Measurements from ENCODE around the gene DCTN1.
"Not testable (repeated sequence)": the region's sequence is repeated elsewhere in the genome, so short reads cannot be mapped to it uniquely, and the experiment has no call there.

The DCTN1 gene

DNA sequence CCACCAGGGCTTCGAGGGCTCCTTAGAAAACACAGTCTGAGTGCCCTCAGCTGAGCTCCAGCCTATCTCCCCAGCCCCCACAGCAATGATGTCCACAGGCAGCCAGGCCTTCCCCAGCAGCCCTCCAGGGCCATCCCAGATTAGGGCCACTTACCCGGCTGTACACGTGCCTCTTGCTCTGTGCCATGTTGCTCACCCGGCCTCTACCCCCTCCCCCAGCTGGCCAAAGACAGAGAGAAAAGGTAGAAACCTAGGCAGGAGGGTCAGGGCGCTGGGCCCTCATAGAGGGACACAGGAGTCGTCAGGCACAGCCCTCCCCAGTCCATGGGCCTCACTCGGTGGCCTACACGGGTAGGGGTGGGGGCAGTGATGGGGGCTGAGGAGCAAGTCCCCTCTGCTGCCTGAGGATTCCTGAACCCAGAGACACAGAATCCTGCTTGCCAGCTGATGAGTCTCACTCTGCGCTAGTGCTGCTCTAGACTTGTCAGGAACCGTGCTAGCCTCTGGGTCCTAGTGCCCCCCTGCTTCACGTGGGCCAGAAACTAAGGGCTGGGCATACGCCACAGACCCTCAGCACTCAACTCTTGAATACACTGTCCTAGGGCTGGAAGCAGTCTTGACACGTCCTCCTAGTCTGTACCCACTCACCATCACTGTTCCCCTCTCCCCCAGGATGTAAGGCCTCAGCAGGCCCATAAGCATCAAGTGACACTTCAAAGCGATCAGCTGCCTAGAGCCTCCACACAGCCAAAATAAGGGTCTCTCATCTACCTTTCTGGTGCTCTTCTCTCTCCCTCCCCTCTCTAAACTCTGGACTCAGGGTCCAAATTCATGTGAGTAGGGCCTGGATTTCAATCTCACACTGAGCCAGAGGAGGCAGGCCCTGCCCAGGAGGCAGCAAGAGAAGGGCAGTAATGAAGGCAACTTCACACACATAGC is at the start of gene DCTN1:
DCTN1 (minus strand) TSS at position 461 of the 939 bp plus-strand sequence; CDS start at position 187, 274 bp downstream.
- DNase-seq, result no peak

DNA sequence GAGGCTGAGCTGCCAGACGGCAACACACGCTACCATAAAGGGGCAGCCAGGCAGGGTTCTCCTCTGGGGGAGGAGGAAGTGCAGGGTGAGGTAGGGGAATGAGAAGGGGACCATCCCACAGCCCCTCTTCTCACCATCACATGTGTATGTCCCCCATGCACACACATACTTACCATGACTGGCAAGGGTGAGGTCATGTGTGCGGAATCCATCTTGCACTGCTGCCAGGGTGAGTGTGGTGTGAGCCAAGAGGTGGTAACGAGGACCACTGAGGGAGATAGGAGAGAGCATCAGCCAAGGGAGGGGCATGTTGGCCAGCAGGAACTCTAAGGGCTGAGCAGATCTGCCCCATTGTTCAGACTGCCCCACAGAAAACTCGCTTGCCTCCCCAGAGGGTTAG is 48.6 kb upstream of the DCTN1 start:
- DNase-seq, result no peak

DNA sequence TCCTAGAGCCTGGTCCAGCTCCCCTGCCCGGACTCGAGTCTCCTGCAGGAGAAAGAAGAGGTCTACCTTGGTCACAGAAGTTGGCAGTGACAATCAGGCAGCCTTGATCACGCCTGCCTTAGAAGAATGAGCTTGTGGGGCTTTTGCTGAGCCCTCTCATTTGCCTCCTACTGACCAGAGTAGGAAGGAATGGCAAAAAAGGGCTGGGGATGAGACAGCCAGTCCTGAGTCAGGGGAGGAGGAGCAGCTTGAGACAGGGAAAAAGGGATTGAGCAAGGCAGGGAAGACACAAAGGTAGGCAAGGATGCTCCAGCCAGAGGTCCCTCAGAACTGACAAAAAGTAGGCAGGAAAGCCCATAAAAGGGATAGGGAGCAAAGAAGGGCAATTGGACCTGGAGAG is 47.4 kb upstream of the DCTN1 start:
- no peak for DNase-seq

DNA sequence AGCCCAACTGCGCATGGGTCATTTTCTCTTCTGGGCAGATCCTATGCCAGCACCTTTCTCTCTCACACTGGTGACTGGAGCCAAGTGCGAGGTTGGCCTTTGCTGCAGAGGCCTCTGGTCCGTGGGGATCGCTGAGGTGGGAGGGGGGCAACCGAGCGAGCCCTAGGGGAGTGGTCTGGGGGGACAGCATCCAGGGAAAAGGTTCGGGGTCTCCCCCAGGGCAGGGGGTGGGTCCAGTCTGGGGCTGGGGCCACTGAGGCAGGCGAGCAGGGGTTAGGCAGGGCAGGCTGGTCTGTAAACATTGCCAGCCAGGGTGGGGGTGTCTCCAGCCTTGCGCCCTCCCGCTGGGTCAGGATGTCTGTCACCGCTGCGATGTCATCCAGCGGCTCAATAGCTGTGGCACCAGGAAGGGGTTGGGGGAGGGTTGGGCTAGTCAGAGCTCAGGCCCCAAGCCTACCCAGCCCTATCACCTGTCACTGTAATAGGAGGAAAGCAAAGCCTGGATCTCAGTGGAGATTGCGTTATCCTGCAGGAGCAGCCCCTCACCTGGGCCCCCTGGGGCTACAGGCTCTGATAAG is 46.2 kb upstream of the DCTN1 start:
- no peak for DNase-seq

DNA sequence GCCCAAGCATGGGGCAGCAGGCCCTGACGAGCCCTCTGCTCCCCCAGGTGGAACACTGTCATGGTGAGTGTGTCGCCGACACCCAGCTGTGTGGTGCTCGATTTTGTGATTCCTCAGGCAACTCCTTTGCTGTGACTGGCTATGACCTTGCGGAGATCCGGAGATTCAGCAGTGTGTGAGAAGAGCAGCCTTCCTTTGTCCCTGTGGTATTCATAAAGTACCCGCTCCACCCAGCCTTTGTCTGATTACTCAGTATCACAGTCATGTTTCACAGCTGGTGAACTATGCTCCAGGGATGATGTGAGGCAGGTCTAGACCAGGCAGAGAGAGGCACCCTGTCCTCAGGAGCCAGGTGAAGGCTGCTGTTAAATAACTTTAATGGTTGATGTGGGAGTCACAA is 45.4 kb upstream of the DCTN1 start:
- no peak for DNase-seq

GRCh38 chr2:74424995-74425406 is 44.9 kb upstream of the DCTN1 start:
- no peak for DNase-seq

- DNase-seq, result no peak
These were observed 44.3 kb upstream of the DCTN1 start for GRCh38 chr2:74424139-74424992.

DNA sequence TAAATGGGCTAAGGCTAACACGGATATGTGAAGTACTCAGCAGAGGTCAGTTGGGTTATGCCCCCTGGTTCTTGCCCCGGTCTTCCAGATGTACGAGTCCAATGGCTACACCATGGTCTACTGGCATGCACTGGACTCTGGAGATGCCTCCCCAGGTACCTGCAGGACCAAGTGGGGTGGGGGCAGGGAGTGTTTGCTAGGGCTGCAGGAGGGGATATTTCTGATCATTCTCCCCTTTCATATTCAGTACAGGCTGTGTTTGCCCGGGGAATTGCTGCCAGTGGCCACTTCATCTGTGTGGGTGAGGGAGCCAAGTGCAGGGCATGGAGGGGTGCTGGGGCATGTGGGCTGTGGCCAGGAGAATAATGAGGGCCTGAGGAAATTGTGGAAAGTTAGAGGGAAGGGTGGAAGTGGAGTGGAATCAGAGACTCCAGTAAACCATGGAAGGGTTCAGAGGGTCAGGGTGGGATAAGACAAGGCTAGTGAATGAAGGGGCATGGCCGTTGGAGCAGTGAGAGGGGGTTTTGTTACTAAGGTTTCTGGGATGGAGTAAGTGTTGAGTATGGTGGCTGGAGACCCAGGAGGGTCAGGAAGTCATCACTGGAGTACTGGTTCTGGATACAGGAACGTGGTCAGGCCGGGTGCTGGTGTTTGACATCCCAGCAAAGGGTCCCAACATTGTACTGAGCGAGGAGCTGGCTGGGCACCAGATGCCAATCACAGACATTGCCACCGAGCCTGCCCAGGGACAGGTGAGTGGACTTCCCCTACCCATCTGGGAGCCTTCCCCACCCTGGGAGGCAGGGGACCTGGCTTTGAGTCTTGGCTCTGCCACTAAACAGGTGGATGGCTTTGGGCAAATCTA is 43.4 kb upstream of the DCTN1 start:
- no peak for DNase-seq

DNA sequence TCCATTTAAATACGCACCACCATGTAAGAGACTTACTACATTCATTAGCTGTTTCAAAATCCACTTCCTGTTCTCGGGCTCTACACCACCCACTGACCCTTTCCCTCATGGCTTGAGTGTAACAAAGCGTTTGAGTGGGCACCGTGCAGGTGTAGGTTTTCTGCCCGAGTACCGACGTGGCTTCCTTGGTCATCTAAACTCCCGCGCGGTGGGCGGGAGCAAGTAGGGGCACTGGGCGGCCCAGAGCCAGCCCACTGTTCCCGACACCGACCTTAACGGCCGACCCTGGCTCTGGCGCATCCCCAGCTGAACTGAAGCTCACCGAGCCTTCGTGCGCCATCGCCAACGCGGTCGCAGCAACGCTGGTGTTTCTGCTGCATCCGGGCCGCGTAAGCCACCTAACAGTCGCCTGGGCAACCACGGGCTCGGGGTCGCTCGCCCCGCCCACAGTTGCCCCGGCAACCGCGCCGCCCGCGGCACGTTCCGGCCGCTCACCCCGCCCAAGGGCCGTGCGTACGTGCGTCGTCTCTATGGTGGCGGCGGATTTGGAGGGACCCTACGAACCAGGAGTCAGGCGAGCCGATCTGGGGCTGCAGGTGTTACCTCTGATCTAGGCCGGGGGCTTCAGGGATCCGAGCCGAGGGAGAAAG is 41.2 kb upstream of the DCTN1 start, which contains the start of the genes C2orf81 and WDR54:
C2orf81 (minus strand) TSS at position 399 of the 650 bp plus-strand sequence; CDS start at position 340, 59 bp downstream.
WDR54 (plus strand) TSS at position 510 of the 650 bp plus-strand sequence. CDS start 424 bp downstream, outside the sequence.
- DNase-seq, result peak; percentile 94

DNA sequence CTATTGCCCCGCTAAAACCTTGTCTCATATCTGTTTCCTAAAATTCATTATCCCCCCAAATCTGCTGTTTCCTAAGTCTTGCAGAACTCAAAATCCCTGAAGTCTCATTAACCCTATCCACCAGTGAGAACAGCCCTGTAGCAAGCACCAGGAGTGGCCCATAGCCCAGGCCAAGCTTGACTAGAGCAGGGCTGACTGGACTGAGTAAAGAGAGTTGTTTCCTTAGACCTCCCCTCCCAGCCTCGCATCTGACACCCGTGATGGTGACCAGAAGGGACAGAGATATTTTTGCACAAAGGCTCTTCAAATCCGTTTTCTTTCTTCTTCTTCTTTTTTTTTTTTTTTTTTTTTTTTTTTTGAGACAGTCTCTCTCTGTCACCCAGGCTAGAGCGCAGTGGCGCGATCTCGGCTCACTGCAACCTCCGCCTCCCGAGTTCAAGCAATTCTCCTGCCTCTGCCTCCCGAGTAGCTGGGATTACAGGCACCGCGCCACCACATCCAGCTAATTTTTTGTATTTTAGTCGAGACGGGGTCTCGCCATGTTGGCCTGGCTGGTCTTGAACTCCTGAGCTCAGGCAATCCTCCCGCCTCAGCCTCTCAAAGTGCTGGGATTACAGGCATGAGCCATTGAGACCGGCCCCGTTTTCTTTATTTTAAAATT is 40.5 kb upstream of the DCTN1 start:
- DNase-seq, result not testable (repeated sequence)

- no peak for DNase-seq
These were observed 39.9 kb upstream of the DCTN1 start for GRCh38 chr2:74420006-74420405.

- no peak for DNase-seq
These were observed 39.2 kb upstream of the DCTN1 start for GRCh38 chr2:74419345-74419744.

- no peak for DNase-seq
These were observed 38.2 kb upstream of the DCTN1 start for GRCh38 chr2:74418312-74418711.

GRCh38 chr2:74417763-74418162 is 37.7 kb upstream of the DCTN1 start:
- no peak for DNase-seq

- no peak for DNase-seq
These were observed 37.1 kb upstream of the DCTN1 start for GRCh38 chr2:74417197-74417596.

DNA sequence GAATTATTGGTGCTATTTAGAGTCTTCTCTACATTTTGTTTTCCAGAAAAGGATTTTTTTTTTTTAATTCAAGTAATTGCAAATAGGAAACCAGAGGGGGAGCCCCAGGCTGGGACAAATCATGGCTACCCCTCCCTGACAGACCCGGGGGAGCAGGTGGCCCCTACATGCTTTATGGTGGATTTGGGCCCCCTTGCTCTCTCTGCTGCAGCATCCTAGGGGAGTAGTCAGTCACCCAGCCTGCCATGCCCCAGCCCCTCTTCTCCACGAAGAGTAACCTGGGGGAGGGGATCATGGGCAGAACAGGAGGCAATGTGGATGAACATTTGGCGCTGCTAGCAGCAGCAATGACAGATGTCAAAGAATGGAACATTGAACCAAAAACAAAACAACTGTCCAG is 36.7 kb upstream of the DCTN1 start:
- no peak for DNase-seq

GRCh38 chr2:74415762-74416395 is 35.8 kb upstream of the DCTN1 start:
- no peak for DNase-seq

DNA sequence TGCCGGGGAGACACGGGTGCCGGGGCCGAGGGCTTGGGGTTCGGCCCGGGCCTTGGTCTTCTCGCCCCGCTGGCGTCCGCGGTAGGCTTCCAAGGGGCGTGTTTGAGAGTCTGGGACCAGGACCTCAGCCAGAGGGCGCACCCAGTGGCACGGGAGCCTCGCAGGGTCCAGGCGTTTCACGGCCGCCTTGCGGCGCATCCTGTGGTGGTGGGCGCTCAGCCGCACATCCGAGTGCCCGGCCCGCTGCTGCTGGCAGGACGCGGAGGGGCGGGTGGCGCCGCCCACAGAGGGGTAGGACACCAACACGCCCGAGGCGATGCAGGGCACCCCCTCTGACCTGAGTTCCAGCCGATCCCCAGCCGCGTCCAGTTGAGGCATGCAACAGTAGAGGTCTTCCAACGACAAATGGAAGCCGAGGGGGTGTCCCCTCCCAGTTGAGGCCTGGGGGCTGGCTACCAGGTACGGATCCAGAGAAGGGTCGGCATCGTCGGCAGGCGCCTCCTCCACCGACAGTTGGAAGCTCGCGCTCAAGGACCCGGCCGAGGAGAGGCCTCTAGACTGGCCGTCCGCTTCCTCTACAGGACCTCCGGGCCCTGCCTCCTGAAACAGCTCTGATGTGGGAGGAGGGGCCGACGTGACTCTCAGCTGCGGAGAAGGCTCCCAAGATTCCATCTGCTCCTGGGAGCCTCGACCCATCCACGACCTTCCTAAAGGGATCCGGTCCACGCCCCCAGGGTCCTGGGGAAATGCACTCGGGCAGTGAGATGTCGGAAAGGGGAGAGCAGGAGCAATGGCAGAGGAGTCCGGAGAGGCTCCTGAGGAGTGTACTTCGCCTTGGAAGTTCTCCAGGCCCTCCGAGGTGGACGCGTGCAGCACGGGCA is 35.0 kb upstream of the DCTN1 start:
- DNase-seq, result no peak

GRCh38 chr2:74414441-74414840 is 34.3 kb upstream of the DCTN1 start:
- no peak for DNase-seq
